Mucosa of gallbladder (tissue), 1 donor: ENCODE measurements around the gene NEURL3. TPM values are rescaled to one million over a fixed set of nuclear protein-coding genes. Genes with fewer than 3 reads are reported as not detected.

Source experiments
- DNase-seq: peaks from one replicate; pipeline ENCODE4 v3.0.0-alpha.2; 2020; ENCODE audit warnings: low spot score
- total RNA-seq: library from RNA; stranded (reverse); gene quantifications from one replicate; pipeline ENCODE4 v1.2.1, GENCODE V29; 2021
- donor health status: DM: no; HTN: no; CAD: no.

The NEURL3 gene
- total RNA-seq, 1 donor from 2014 or later: 3.7 TPM

DNA sequence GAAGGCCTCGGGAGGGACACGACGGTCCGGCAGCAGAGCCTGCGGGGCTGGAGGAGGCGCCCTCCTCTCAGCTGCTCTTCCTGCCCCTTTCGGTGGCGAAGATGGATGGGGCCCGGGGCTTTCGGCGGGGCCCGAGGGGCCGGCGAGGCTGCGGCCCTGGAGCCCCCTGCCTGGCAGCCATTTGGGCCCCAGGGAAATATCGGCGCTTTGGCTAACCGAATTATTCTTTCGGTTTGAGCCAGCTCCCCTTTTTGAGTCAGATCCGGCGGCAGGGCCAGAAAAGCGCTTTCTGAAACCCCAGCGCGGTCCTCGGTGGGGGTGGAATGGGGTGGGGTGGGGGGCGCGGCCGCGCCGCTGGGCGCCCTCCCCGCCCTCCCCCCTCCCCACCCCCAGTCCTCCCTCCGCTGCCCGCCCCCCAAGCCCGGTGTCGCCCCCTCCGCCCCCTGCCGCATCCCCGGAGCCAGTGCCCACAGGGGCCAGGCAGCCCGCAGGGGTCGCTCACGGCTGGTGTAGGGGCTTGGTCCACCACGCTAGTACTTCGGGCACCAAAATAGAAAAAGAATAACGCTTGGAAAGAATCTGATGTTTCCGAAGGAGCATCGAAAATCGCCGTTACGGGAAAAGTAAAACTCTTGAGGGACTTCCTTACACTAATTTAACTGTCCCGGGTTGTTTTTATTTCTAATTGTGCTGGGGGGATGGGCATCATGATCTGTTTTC, 22.3 kb upstream of the NEURL3 start:
- DNase-seq: no peak

DNA sequence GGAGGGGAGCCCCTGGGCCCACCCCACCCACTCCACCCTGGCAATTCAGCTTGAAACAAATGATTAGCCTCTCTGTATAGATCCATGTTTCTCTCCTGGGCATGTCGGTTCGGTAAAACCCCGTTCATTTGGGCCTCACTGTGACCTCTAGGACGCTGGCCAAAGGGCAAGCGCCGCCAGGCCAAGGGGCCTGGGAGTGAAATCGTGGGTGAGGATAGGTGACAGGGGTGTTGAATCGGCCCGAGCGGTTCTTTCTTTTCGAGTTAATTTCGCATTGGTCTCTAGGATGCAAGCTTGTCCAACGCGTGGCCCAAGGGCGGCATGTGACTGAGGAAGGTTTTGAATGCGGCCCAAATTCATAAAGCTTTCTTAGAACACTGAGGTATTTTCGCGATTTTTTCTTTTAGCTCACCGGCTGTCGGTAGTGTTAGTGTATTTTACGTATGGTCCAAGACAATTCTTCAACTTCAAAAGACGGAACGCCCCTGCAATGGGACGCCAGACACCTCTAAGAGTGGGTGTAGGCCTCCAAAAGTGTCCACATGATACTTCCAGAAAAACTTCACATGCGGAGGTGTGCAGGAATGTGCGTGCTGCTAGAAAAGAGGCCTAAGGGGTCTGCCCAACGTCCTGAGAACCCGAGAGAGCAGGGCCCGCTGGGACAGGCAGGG, 21.6 kb upstream of the NEURL3 start:
- DNase-seq: no peak

DNA sequence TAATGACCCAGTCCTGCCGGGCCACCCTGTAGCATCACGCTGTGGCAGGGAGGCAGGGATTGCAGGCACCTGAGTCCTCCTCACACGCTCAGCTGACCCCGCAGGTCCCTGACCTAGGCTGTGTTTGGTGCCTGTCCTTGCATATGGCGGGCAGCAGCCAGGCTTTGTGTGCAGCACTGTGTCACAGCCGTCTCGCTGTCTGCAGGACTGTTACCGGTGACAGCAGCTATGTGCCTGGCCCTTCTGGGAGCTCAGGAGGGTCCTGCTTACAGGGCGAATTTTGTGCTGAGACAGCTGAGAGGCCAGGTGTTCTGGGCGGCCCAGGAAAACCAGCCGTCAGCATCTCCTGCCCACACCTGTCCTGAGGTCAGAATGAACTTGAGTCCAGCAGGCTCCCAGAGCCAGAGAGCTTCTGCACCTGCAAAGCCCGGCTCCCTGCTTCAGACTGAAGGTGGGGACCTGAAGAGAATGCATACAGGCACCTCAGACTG, 21.0 kb upstream of the NEURL3 start:
- DNase-seq: no peak

DNA sequence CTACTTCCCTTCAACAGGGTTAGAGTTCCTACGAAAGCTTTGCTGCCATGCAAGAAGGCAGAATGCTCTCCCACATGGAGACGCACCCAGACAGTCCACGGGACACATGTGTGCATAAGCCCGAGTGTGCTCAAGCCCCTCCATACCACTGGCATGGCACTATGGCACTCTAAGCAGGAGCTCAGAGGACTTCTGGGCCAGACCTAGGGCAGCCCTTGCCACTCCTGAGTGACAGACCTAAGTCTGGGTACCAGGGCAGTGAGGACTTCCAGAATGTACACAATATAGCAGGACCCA, 20.0 kb upstream of the NEURL3 start:
- DNase-seq: no peak

DNA sequence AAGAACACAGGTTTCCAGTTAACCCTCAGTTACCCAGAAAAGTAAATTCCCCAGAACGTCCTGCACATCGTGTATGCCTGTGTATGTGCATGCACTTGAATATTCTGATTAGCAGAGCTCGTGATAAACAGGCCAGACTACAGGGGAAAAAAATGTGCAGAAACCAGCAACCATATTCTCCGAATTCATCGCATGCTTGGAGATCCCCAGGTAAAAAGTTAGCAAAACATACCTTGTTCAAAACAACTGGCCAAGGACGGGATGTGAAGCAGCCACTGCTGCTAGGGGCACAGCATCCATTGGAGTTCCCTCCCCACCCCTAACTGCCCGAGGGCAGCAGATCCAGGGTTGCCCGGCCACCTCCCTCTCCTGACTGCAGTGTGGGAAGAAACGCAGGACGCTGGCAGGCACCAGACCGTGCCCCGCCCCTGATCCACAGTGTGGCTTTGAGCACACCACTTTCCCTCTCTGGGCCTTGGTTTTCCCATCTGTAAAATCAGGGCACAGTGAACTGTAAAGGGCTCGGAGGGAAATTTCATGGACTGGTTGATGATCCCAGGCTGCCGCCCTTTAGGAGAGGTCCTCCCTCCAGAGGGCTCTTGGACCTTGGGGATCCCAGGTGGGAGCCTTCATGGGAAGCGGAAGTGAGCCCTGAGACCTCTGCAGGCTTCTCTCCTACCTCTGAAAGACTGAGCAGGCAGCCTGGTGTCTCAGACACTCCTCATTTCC, 19.5 kb upstream of the NEURL3 start:
- DNase-seq: no peak

DNA sequence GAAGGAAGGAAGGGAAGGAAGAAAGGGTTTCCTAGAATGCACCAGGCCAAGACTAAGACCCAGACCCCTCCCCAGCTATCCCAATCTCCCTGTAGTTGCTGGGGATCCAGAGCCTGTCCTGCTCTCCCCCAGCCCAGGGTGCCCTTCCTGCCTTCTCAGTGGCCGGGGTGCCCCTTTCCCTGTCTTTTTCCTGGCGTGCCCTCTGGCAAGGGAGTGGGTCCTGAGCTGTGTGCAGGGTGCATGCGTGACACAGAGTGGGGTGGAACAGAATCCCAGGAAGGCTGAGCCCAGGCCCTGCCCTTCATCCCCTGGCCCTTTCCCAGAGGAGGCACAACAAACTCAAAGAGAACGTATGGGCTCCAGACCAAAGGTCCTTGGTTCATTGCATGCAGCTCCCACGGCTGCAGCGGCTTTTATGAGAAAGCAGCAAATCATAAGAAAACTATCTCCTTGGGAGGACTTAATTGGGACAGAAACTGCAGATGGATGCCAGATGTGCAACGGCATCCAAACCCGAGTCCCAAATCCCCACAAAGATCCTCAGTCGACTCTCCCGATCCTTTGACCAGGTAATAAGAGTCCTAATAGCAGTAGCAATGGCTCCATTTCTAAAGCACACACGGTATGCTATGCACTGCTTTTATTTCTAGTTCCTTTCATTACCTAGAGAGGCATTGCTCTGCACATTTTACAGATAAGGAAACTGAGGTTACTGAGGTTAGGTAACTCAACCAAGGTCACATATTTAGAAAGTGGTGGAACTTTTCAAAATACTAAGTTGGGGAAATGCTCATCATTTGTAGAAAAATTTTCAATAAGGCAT, 18.7 kb upstream of the NEURL3 start:
- no peak for DNase-seq

DNA sequence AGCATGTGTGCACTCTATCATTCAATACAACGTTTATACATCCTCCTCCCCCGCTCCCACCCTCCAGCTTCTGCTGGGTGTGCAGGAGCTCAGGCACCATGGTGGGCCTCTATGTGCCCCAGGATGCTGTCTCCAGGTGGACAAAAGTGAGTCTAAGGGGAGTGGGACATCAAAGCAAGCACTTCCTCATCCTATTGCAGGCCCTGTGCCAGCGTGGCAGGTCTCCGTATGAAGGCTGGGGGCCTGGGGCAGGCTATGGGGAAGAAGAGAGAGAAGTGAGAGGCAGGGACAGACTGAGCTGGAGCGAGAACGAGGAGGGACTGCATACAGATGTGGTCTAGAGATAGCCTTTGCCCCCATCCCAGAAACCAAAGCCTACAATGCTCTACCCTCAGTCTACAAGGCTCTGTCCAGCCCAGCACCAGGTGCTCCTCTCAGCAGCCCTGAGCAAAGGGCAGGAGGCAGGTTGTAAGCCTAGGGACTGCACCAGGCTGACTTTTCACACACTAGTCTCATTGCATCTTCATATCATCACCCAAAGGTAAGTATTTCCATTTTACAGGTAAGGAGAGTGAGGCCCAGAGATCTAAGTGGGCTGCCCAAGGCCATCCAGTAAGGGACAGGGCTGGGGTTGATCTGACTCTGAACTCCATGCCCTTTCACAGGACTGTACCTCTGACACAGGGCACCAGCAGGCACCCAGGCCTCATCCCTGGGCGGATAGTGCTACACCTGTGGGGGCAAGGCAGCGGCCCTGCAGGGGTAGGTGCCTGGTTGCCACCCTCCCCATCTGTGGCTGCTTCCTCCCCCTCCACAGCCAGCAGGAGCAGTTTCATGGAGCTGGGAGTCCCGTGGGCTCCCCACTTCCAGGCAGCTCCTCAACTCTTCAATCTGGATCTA, 17.4 kb upstream of the NEURL3 start:
- DNase-seq: no peak

DNA sequence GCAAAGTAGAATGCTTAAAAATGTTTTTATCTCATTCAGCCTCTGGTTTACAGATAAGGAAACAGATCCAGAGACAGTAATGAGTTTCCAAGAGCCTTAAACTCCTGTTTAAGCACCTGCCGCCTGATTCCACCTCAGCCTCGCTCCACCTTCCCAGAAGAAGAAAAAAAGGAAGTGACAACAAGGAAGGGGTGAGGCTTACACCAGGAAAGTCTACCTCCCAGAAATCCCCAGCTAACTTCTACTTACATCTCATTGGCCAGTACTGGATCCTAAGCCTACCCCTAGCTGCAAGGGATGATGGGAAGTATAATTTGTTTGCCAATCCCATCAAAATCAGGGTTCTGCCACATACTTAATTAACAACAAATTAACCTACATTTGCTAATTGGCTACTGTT, 16.1 kb upstream of the NEURL3 start:
- DNase-seq: no peak

DNA sequence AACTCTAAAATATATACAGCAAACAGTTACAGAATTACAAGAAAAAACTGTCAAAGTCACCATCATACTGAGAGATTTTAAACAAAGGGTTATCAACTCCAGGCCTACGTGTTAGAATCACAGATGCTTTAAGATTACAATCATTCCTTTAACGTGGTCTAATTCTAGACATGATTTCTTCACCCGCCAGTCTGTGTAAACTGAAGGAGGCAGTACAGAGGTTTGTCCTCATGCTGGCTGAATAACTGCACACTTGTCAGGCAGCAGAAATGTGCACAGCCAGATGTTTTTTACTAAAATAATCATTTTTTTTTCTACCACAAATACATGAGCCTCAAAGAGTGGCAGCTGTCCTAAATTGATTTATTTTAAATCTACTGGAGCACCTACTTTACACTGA, 15.5 kb upstream of the NEURL3 start:
- no peak for DNase-seq

DNA sequence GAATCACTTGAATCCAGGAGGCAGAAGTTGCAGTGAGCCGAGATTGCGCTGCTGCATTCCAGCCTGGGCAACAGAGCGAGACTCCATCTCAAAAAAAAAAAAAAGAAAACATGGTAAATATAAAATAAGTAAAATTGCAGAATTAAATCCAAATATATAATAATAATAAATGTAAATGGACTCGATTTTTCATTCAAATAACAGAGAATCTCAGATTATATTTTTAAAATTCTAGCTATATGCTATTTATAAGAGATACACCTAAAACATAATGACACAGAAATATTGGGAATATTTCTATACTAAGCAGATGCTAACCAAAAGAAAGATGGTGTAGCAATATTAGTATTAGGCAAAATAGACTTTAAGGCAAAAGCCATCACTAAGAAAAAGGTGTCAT, 15.1 kb upstream of the NEURL3 start:
- DNase-seq: no peak

DNA sequence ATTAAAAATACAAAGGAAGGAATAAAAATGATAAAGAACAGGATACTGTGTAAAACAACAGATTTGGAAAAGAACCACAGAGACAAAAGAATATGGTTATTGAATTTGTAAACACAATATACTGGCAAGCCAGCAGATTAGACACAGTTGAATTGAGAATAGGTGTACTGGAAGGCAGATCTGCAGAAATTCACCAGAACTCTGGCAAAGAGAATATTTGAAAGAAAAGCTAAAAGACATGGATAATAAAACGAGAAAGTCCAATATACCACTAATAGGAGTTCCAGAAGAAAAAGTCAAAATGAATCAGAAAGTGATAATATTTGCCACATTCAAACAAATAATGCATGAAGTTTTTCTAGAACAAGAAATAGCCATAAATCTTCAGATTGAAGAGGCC, 11.9 kb upstream of the NEURL3 start:
- DNase-seq: no peak

DNA sequence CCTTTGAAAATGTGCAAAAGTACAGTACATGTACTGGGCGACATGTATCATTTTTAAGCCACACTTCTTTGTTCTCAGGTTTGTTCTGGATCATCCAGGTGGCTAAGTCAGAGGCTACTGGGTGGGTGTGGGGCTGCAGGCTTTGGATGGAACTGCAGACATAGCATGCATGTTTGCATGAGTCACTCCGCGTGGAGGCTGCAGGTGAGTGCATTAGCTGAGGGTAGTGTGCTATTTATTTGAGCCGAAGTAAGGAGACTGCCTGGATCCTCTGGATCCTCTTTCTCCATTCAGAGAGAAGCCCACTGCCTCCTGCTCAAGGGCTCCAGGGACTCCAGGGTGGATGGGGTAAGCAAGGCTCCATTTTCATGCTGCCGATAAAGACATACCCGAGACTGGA, 9.4 kb upstream of the NEURL3 start:
- DNase-seq: no peak

DNA sequence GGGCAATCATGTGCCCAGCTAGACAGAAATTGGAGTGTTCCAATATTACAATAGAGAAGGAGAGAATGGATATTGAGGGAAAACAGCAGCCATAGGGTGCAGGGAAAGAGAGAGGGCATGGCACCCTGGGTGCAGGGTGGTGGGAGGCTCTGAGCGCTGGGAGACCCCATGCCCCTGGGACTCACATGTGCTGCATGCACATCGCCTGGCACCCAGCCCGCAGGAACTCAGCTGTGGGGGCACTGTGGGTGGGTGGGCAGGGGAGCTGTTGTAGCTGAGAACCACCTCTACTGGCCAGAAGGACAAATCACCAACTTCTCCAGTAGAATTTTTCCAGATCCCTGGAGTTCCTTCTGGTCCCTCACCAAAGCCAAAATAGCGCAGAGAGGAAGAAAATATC, 7.2 kb upstream of the NEURL3 start:
- no peak for DNase-seq

DNA sequence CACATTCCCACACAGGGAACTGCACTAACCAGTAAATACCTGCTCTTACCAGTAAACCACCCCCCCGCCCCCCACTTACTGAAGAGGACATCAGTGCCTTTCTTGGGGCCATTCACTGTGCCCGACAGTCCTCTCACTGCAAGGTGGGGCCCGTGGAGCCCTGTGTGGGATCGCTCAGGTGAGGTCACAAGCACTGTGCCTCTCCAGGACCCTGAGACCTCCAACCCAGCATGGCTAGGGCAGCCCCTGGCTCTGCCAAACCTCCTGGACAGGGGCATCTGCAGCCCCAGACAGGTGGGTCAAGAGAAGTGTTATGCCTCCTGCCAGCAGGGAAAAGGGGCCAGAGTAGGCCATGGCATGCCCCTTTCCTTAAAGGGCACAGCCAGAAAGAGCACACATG, 6.7 kb upstream of the NEURL3 start:
- DNase-seq: no peak

DNA sequence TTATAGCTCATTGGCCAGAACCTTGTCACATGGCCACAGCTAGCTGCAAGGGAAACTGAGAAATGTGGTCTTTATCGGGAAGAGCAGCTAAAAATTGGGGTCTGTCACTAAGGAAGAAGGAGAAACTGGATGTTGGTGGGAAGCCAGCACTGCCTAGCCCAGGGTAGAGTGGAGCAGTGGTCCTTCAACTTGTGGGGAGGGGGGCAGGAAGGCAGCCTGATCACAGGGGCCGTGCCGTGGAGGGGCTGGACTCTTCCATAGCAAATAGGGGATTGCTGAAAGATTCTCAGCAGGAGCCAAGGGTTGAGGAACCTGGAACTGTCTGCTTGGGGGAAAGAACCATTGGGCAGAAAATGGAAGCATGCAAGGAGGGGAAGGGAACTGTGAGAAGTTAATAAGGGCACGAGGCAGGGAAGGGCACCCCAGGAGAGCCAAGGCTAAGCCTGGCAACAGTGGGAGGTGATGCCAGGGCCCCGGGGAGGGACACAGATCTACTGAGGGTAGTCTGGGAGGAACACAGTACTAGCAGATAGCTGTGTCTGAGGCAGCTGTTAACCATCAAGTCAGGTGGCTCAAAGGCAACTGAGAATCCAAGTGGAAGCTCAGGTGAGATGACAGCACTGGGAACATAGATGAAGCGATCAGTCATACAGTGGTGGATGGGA, 5.9 kb upstream of the NEURL3 start:
- no peak for DNase-seq

DNA sequence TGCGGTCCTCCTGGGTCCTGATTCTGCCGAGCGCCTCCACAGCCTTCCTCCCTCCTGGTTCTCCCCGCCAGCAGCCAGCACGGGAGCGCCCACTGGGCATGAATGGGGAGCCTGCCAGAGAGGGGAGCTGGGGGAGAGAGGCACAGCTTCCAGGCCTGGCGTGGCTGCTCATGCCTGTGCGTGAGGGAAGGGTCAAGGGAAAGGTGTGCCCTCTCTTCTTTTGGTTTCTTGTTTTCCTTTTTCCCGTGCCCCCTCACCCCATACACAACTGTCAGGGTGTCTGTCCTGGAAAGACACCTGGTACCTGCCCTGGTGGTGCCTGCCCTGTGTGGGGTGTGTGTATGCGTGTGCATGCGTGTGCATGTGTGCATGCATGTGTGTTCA, 4.7 kb upstream of the NEURL3 start:
- no peak for DNase-seq

DNA sequence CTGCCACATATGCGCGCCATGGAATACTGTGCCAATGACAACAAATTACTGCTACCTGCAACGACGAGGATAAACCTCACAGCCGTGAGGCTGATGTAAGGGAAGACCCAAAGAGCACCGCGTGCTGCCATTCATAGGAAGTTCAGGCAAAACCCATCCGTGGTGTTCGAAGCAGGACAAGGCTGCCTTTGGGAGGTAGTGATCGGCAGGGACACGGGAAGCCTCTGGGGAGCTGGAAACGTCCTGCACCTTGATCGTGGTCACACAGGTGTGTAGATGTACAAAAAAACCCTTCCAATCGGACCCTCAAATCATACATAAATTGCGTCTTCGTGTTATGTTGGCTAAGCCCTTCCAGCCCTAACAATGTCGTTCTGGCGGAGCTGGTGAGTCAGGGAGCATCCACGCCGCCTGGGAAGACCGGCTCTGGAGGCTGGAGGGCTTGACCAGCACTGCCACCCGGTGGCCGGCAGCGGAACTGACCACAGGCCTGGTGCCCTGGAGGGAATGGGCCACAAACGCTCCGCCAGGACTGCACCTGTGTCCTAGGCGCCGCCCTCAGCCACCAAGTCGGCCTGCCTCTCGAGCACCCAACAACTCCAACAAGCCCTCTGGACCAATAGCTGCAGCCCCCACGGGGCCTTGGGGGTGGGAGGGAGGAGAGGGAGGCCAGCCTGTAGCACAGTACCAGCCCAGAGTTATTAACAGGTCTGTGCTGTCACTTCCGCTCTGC, 4.1 kb upstream of the NEURL3 start:
- peak; percentile 90 for DNase-seq

DNA sequence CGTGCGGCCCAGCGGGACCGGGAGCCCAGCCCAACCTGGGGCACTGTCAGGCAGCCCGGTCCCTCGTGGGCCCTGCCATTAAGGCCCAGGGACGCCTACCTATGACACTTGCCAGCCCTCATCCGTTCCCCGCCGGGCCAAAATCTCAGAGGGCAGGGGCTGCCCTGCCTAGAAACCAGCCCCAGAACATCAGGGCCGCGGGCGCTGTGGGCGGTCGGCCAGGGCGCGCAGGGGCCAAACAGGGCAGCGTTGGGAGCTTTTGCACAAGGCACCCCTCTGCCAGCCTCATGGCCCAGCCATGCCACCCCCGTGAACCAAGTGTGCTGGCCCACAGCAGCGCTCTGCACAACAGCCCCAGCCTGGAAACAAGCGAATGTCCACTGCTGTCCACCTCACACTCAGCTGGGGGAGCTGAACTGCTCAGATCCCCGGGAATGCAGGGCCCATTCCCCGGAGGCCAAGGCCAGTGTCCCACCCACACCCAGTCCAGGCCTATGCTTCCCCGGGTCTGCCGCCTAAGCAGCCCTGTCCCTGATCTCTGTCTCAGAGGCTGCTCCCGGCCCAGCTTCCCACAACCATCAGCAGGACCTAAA, 3.5 kb upstream of the NEURL3 start:
- DNase-seq: no peak

DNA sequence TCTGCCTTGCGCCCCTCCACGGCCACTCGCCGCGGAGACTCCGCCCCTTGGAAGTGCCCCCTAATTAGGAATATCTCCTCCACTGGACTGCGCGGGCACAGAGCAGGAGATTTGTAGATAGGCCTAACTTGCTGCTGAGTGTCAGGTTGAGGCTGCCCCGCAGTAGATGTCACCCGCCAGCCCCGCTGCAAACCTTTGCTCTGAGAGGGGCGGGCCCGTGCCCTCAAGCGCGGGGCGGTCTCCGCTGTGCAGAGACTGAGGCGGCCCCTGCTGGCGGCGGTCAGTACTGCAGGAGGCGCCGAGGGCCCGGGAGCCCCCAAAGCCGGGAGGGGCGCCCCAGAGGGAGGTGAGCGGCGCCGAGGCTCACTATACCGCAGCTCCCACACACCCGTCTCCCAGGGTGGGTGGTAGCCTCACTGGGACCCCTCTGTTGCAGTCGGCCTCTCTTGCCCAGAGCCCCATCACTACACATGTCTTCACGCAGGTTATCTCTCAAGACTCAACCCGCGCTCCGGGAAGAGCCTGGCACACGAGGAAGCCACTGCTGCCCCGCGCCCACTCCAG, 2.9 kb upstream of the NEURL3 start:
- peak; percentile 74 for DNase-seq
